22Rv1 (cell line): ENCODE results near the gene SLC22A6.
"Not testable (repeated sequence)": the region's sequence is repeated elsewhere in the genome, so short reads cannot be mapped to it uniquely, and the experiment has no call there.

Source experiments
- H3K27ac ChIP-seq: fragments of 450-650 bp; 2 replicates; pipeline ENCODE4 v1.5.1; 2017
- CTCF ChIP-seq: fragments of 450-650 bp; IDR thresholded peaks from 2 replicates; pipeline ENCODE4 v1.5.1; 2017; ENCODE audit warnings: mild to moderate bottlenecking
- ZFX ChIP-seq: fragments of 450-650 bp; IDR thresholded peaks from 2 replicates; pipeline ENCODE4 v1.6.1; 2017; ENCODE audit warnings: antibody characterized with exemption, borderline replicate concordance

SLC22A6 gene

GRCh38 chr11:62957147-62957546, 27.6 kb downstream of the SLC22A6 start:
- TF ChIP-seq ZFX (no peak), CTCF (no peak)
- no peak overlapping the region for H3K27ac ChIP-seq

GRCh38 chr11:62954478-62954877, 30.3 kb downstream of the SLC22A6 start:
- no peak overlapping the region for H3K27ac ChIP-seq
- no peak for TF ChIP-seq ZFX
- TF ChIP-seq CTCF: no peak

- no peak for TF ChIP-seq ZFX
- H3K27ac ChIP-seq: no peak overlapping the region
These were observed 31.0 kb downstream of the SLC22A6 start for GRCh38 chr11:62953811-62954210.

GRCh38 chr11:62948765-62949320, 35.9 kb downstream of the SLC22A6 start:
- no peak overlapping the region for H3K27ac ChIP-seq
- TF ChIP-seq ZFX (no peak), CTCF (no peak)

GRCh38 chr11:62945538-62945937, 39.2 kb downstream of the SLC22A6 start:
- not testable (repeated sequence) for H3K27ac ChIP-seq

GRCh38 chr11:62937528-62937927, 47.2 kb downstream of the SLC22A6 start:
- not testable (repeated sequence) for H3K27ac ChIP-seq

GRCh38 chr11:62934496-62934785, 50.3 kb downstream of the SLC22A6 start:
- no peak overlapping the region for H3K27ac ChIP-seq
- no peak for TF ChIP-seq ZFX
- no peak for TF ChIP-seq CTCF

GRCh38 chr11:62933750-62934495, 50.8 kb downstream of the SLC22A6 start:
- H3K27ac ChIP-seq: no peak overlapping the region
- no peak for TF ChIP-seq ZFX
- no peak for TF ChIP-seq CTCF

GRCh38 chr11:62933285-62933684, 51.5 kb downstream of the SLC22A6 start:
- no peak for TF ChIP-seq CTCF
- no peak for TF ChIP-seq ZFX
- no peak overlapping the region for H3K27ac ChIP-seq
